B cell (primary cell): ENCODE data around the gene CCL17. TPM values are rescaled to one million over a fixed set of nuclear protein-coding genes. Genes with fewer than 3 reads are reported as not detected.

Experiments
- ATAC-seq: fragments of 200-7000 bp; cut with Tn5 transposase; one replicate; pipeline ENCODE4 v1.10.0; 2021; ENCODE audit warnings: low read depth, mild to moderate bottlenecking, moderate number of reproducible peaks, moderate library complexity
- CTCF ChIA-PET: fragments of 350-600 bp; sonication (Branson Sonifier 250); formaldehyde crosslinking; loops from one replicate; lab custom pipeline; 2021; ENCODE audit warnings: antibody characterized with exemption, inconsistent platforms; lab: Charles Lee
- POLR2A ChIA-PET: fragments of 350-600 bp; sonication (Branson Sonifier 250); formaldehyde crosslinking; loops from one replicate; lab custom pipeline; 2021; ENCODE audit warnings: antibody characterized with exemption; lab: Charles Lee
- DNase-seq: peaks from one replicate; pipeline ENCODE4 v3.0.0; 2013
- H2AFZ ChIP-seq: 2 replicates; pipeline ENCODE4 v1.6.1; 2012; ENCODE audit warnings: mild to moderate bottlenecking, low read depth, low read length; ENCODE audit not compliant: insufficient read depth, poor library complexity, severe bottlenecking
- H3K27ac ChIP-seq, 2 donors: 1 replicate in 1 of 2; 2 replicates in 1 of 2; pipeline ENCODE4 v1.5.1; 2012 to 2013; ENCODE audit warnings: low read length in 2 of 2, mild to moderate bottlenecking in 2 of 2, moderate library complexity in 1 of 2
- H3K27me3 ChIP-seq, 4 experiments: fragments of 200-600 bp in 1 of 4; sonication (generic) in 1 of 4; replicated peaks in 1 of 4; 1 replicate in 2 of 4; 2 replicates in 2 of 4; pipeline versions ENCODE4 v1.6.1 to v1.7.0; 2013 to 2016; ENCODE audit warnings: low read length in 3 of 4, mild to moderate bottlenecking in 2 of 4, mixed read lengths in 1 of 4, moderate library complexity in 1 of 4; ENCODE audit not compliant: insufficient read depth in 4 of 4, control insufficient read depth in 3 of 4; ENCODE audit errors: control extremely low read depth in 1 of 4
- H3K36me3 ChIP-seq, 2 experiments: replicated peaks in 1 of 2; 1 replicate in 1 of 2; 2 replicates in 1 of 2; pipeline versions ENCODE4 v1.6.1 to v1.7.1; 2013; ENCODE audit warnings: low read length in 1 of 2; ENCODE audit not compliant: insufficient read depth in 2 of 2, control insufficient read depth in 1 of 2; ENCODE audit errors: control extremely low read depth in 1 of 2, extremely low read depth in 1 of 2
- H3K4me1 ChIP-seq, 2 donors: fragments of 200-600 bp in 1 of 2; sonication (generic) in 1 of 2; 1 replicate in 1 of 2; 2 replicates in 1 of 2; pipeline versions ENCODE4 v1.5.1 to v1.6.1; 2013 to 2017; ENCODE audit warnings: low read length in 2 of 2; ENCODE audit not compliant: control insufficient read depth in 2 of 2, insufficient read depth in 2 of 2
- H3K4me2 ChIP-seq: replicated peaks from 2 replicates; pipeline ENCODE3; 2012; ENCODE audit warnings: mild to moderate bottlenecking, low read depth, low read length; ENCODE audit not compliant: poor library complexity, severe bottlenecking
- H3K4me3 ChIP-seq, 5 experiments: fragments of 200-600 bp in 1 of 5; sonication (generic) in 1 of 5; 1 replicate in 3 of 5; 2 replicates in 2 of 5; pipeline versions ENCODE4 v1.5.1 to v1.7.0; 2011 to 2016; ENCODE audit warnings: low read length in 4 of 5, mild to moderate bottlenecking in 4 of 5, low read depth in 2 of 5, control low read depth in 1 of 5, moderate library complexity in 1 of 5; ENCODE audit not compliant: insufficient read depth in 1 of 5; ENCODE audit errors: control extremely low read depth in 1 of 5, extremely low read depth in 1 of 5
- H3K79me2 ChIP-seq: fragments of 200-600 bp; sonication (generic); one replicate; pipeline ENCODE4 v1.6.0; 2016; ENCODE audit warnings: low read length; ENCODE audit not compliant: control insufficient read depth, insufficient read depth
- H3K9ac ChIP-seq: fragments of 200-600 bp; sonication (generic); 2 replicates; pipeline ENCODE4 v1.6.1; 2017; ENCODE audit warnings: mild to moderate bottlenecking, low read length, moderate library complexity
- H3K9me3 ChIP-seq, 3 donors: one replicate each; pipeline versions ENCODE4 v1.6.1 to v1.7.1; 2013; ENCODE audit warnings: low read length in 2 of 3; ENCODE audit not compliant: control insufficient read depth in 2 of 3, insufficient read depth in 1 of 3; ENCODE audit errors: control extremely low read depth in 1 of 3
- H4K20me1 ChIP-seq: 2 replicates; pipeline ENCODE4 v1.6.0; 2012; ENCODE audit warnings: mild to moderate bottlenecking, low read length; ENCODE audit not compliant: insufficient read depth, control insufficient read depth, poor library complexity, severe bottlenecking
- H3K27ac Mint-ChIP-seq: one replicate; pipeline ENCODE4 v1.8.0; 2021; ENCODE audit warnings: mixed read lengths
- H3K27me3 Mint-ChIP-seq: one replicate; pipeline ENCODE4 v1.8.0; 2021; ENCODE audit warnings: mixed read lengths
- H3K4me1 Mint-ChIP-seq: one replicate; pipeline ENCODE4 v1.8.0; 2021; ENCODE audit warnings: mixed read lengths
- H3K4me3 Mint-ChIP-seq: one replicate; pipeline ENCODE4 v1.8.0; 2021; ENCODE audit warnings: mixed read lengths
- H3K9me3 Mint-ChIP-seq: one replicate; pipeline ENCODE4 v1.8.0; 2022; ENCODE audit warnings: mixed read lengths; ENCODE audit not compliant: insufficient read depth
- EZH2 ChIP-seq: IDR thresholded peaks from 2 replicates; pipeline ENCODE4 v1.6.1; 2012; ENCODE audit warnings: borderline replicate concordance, low read depth, mild to moderate bottlenecking, moderate library complexity, low read length; ENCODE audit not compliant: insufficient read depth, poor library complexity, severe bottlenecking
- WGBS: methylation state at CpG from one replicate; pipeline ENCODE4 v1.1.5; 2013; ENCODE audit warnings: missing lambda C conversion rate; ENCODE audit not compliant: insufficient coverage; 5-methylcytosine and 5-hydroxymethylcytosine counted together
- intact Hi-C: fragments of 100-400 bp; cut with micrococcal nuclease; formaldehyde crosslinking; loops from one replicate; pipeline ENCODE4 v1.10.0; 2022
- polyA plus RNA-seq: library from polyadenylated mRNA; depleted of rRNA; stranded (reverse); fragments of >200 nt; gene quantifications from 2 replicates; pipeline ENCODE4 v1.2.3, GENCODE V29; 2012
- total RNA-seq, 2 donors: library from RNA; stranded (reverse); fragments of 120-200 nt in 1 of 2; gene quantifications; 1 replicate in 1 of 2; 2 replicates in 1 of 2; pipeline versions ENCODE4 v1.2.3 to v1.2.4, GENCODE V29; 2013 to 2022
- TF ChIP-seq, protein P1 (sequence below): fragments of 200-600 bp; IDR thresholded peaks from one replicate; pipeline ENCODE4 v1.8.0; 2022; ENCODE audit warnings: antibody characterized with exemption, mild to moderate bottlenecking

Gene CCL17
- total and polyA plus RNA-seq, 2 donors (not counting 1 experiment from before 2014, with no cell fraction given): not detected

DNA sequence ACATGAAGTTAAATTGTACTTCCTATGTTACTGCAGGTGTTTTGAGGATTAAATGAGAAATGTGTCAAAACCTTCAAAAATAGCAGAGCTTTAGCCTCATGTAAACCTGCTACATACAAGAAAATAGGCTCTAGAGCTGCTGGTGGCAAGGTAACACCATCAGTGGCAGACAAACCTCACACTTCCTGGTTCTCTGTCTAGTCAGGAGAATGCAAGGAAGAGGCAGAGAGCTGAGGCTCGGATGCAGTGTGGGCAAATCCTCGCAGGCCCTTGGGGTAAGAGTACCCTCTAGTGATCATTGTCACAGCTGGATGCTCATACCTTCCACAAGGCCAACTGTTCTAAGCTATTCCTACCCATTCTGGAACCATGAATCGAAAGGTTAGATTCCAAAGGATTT, 28.4 kb downstream of the CCL17 start:
- Histone ChIP-seq H3K27ac (no peak overlapping the region), H3K4me3 (no peak overlapping the region), H3K9ac (no peak overlapping the region), H3K36me3 (peaks cover 1 to 88% of the 10 kb centered on the region in 2 experiments), H3K27me3 (no peaks in the 10 kb centered on the region), H3K4me1 (no peaks in the 10 kb centered on the region), H2AFZ (no peak overlapping the region), H3K4me2 (no peak overlapping the region), H3K79me2 (no peaks in the 10 kb centered on the region), H3K9me3 (no peaks in the 10 kb centered on the region), H4K20me1 (no peaks in the 10 kb centered on the region)
- TF ChIP-seq, protein P1, sequence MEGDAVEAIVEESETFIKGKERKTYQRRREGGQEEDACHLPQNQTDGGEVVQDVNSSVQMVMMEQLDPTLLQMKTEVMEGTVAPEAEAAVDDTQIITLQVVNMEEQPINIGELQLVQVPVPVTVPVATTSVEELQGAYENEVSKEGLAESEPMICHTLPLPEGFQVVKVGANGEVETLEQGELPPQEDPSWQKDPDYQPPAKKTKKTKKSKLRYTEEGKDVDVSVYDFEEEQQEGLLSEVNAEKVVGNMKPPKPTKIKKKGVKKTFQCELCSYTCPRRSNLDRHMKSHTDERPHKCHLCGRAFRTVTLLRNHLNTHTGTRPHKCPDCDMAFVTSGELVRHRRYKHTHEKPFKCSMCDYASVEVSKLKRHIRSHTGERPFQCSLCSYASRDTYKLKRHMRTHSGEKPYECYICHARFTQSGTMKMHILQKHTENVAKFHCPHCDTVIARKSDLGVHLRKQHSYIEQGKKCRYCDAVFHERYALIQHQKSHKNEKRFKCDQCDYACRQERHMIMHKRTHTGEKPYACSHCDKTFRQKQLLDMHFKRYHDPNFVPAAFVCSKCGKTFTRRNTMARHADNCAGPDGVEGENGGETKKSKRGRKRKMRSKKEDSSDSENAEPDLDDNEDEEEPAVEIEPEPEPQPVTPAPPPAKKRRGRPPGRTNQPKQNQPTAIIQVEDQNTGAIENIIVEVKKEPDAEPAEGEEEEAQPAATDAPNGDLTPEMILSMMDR: no peak
- no peak for TF ChIP-seq EZH2
- Mint-ChIP-seq H3K4me3 (no peak overlapping the region), H3K4me1 (no peaks in the 10 kb centered on the region), H3K27me3 (no peaks in the 10 kb centered on the region), H3K9me3 (no peaks in the 10 kb centered on the region), H3K27ac (no peak overlapping the region)
- ChIA-PET POLR2A (no interaction called here), CTCF (interaction anchor here (1.4 to 2.8 kb wide), 2 partner anchors 13 to 16 kb away, joined by 5 to 10 read pairs; no protein-coding TSS in a partner anchor)
- DNase-seq: no peak
- WGBS: 92% methylated on average over 2 of the region's 3 CpGs
- intact Hi-C loops: no loop called here
- ATAC-seq: no peak

DNA sequence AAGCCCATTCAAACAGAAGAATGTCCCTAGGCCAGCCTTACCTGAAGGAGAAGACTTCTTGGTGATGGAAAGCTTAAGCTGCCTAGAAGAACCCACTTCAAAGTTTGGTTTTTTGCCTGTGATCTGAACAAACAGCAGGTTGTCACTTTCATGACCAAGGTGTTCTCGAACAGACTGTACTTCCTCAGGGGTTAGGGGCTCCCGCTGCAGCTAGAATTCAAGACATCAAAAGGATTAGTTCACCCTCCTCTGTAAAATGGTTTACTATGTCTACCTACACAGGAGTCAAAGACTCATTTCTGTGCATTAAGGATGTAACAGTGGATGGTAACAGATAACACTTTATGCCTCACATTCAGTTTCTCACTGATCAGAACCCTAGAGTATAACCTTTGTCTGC, 29.4 kb downstream of the CCL17 start:
- TF ChIP-seq, protein P1: no peak
- no peak for TF ChIP-seq EZH2
- Mint-ChIP-seq H3K27ac (no peak overlapping the region), H3K4me1 (no peaks in the 10 kb centered on the region), H3K4me3 (no peak overlapping the region), H3K27me3 (no peaks in the 10 kb centered on the region), H3K9me3 (no peaks in the 10 kb centered on the region)
- ChIA-PET CTCF (interaction anchor here (1.4 kb wide), 1 partner anchor 14 kb away, joined by 5 read pairs; no protein-coding TSS in a partner anchor), POLR2A (no interaction called here)
- H2AFZ ChIP-seq: no peak overlapping the region
- peaks cover 1 to 87% of the 10 kb centered on the region in 2 experiments for H3K36me3 ChIP-seq
- WGBS: 100% methylated on average over 1 of the region's 2 CpGs
- no peak overlapping the region for H3K4me3 ChIP-seq
- H3K27ac ChIP-seq: no peak overlapping the region
- H3K9ac ChIP-seq: no peak overlapping the region
- peaks cover 2% of the 10 kb centered on the region for H3K79me2 ChIP-seq
- H3K4me1 ChIP-seq: no peaks in the 10 kb centered on the region
- no peaks in the 10 kb centered on the region for H3K27me3 ChIP-seq
- intact Hi-C loops: no loop called here
- H3K9me3 ChIP-seq: peaks cover 0 to under 1% (median 0%) of the 10 kb centered on the region in 3 donors
- no peak for DNase-seq
- H3K4me2 ChIP-seq: no peak overlapping the region
- no peaks in the 10 kb centered on the region for H4K20me1 ChIP-seq
- ATAC-seq: no peak
